ELR (cell line): ENCODE results near the gene NCS1.
"Not testable (repeated sequence)": the region's sequence is repeated elsewhere in the genome, so short reads cannot be mapped to it uniquely, and the experiment has no call there.

Source experiments
- DNase-seq: peaks from one replicate; pipeline ENCODE4 v3.0.0-alpha.2; 2015; ENCODE audit warnings: low read depth

NCS1 gene

DNA sequence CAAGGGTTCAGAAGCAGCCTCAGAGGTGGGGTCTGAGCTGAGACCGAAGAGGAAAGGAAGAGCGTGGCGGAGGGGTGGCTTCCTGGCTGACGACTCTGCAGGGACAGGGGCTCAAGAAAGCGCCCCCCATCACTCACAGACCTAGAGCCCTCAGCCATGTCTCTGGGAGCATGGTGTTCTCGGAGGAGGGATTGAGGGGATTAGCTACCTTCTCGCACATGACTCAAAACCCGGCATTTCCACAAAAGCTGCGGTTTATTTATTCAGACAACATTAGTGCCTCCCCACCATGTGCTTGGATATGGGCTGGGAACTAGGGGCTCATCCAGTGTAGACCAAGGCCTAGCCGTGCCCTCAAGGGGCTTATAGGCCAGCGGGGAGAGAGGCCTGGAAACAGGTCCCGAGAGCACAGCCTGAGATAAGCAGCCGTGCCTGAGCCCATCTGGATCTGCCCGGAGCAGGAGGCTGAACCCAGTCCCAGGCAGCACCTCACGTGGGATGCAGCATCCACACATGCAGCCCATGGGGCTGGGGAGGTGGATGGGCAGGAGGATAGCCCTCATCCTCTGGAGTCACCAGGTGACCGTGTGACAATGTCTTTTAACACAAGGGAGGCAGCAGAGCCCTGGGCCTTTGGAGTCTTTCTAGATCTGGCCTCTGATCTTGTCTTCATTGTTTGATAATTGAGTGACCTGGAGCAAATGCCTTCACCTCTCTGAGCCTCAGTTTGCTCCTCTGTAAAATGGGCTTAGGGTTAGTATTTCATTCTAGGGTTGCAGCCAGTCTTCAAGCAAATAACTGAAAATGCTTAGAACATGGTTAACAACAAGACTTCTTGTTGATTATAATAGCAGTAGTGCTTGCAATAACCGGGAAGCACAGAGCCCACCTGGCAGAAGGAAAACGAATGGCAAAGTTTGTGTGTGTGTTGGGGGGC, 92.5 kb downstream of the NCS1 start:
- DNase-seq: no peak

DNA sequence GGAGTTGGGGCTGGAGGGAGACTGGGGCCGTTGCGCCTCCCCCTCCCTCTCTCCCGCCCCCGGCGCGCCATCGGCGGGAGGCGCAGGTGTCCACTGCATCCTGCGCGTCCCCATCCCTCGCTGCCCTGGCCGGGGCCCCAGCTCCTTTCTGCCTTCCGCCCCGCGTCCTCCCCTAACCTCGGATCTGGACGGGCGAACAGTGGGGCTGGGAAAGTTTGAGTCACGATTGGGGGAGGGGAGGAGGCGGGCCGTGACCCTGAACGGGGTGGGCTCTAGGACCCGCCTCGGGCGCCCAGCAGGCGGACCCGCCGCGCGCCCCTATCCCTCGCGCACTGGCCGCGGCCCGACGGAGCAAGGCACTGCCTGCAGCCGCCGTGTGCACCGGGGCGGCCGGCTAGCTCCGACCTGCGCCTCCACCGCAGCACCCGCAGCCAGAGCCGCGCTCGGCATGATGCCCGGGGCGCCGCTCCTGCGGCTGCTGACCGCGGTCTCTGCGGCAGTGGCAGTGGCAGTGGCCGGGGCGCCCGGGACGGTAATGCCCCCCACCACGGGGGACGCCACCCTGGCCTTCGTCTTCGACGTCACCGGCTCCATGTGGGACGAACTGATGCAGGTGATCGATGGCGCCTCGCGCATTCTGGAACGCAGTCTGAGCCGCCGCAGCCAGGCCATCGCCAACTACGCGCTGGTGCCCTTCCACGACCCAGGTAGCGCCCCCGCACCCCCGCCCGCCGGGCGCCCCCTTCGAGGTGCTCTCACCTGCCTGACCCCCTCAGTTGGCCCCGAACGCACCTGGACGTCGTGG, 93.4 kb downstream of the NCS1 start, which contains the start of gene HMCN2:
Gene HMCN2 (plus strand): TSS at position 330 of the 805 bp plus-strand sequence. CDS start 119 bp downstream, at position 449.
- no peak for DNase-seq

DNA sequence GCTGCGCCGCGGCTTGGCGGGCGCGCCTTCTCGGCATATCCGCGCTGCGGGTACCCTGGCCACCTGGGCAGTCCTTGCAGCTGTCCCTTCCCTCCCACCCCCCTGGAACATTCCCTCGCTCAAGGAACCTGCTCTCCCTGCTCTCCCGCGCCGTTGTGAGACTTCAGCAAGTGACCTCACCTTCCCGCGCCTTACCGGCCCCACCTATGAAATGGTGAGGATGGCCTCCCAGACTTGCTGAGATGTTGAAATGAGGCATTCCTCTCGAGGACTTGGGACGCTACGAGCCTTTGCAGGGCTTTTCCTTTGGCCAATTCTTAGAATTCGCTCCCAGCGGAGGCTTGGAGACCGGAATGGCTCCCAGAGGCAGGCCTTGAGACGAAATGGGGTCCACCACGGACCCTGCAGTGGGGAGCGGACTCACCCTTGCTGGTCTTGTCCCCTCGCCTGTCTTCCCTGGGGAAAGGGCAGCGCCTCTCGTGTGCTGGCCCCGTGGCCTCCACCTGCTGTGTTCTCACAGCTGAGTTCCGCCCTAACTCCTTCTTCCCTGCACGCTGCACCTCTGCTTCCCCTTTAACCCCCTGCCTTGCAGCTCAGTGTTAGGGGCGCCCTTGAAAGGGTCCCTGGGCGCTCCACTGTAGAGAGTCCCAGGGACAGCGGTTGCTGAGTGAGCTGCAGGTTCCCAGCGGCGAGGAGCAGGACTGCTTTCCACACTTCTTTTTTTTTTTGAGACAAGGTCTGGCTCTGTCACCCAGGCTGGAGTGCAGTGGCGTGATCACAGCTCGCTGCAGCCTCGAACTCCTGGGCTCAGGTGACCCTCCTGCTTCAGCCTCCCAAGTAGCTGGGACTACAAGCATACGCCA, 94.3 kb downstream of the NCS1 start:
- no peak for DNase-seq

DNA sequence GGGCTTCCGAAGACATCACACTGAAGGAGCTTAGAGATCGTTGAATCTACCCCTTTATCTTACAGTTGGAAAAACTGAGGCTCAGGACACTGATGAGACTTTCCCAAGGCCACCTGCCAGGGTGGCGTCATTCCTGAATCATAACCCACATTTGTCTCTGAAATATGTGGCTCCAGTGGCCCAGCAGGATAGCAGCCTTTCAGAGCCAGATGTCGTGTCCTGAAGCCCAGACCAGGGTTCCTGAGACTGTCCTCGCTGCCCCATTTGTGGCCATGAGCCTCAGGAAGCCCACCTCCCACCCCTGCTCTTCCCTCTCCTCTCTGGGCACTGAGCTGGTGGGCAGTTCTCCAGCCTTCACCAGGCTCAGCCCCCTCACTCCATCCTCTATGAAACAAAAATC, 95.7 kb downstream of the NCS1 start:
- no peak for DNase-seq

DNA sequence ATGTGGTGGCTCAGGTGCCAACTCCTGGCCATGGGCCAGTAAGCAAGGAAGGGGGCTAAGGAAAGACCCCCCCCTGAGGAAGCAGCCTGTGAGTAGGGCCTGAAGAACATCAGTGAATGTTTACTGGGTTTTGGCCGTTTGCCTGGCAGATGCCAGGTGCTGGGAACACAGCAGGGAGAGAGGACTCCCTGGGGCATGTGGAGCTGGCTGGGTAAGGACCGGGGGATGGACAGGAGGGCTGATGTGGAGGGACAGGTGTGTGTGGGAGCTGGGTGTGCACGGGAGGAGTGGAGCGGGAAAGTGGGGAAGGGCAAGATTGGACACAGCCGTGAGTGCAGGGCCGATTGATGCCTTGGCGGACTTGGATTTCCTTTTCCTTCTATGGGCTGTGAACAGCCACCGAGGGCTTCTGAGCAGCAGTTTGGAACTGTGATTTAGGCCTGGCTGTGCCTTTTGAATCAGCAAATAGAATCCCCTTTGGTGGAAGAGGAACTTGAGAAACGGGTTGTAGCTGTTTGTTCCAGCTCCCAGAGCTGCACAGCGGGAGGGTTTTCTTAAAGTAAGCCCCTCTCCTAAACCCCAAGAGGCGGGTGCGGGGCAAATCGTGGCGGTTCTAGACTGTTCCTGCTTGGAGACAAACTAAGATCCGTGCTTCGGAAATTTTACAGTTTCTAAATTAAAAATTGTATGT, 96.5 kb downstream of the NCS1 start:
- no peak for DNase-seq

DNA sequence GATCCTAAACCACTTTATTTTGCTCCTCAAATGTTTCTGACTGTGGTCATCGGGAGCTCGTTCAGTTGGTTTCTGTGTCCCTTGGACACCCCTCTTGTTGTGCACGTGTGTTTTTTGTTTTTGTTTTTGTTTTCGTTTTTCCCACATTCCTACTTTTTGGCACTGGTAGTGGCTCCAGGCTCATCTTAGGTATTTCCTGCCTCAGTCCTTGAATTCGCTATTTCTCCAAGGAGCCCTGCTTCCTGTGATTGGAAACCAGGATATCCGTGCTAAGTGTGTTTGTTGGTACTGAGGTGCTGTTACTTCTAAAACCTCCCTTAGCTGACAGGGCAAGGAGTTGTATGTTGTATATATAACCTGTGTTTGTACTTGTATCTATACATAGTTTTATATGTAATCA, 99.3 kb downstream of the NCS1 start:
- DNase-seq: no peak

DNA sequence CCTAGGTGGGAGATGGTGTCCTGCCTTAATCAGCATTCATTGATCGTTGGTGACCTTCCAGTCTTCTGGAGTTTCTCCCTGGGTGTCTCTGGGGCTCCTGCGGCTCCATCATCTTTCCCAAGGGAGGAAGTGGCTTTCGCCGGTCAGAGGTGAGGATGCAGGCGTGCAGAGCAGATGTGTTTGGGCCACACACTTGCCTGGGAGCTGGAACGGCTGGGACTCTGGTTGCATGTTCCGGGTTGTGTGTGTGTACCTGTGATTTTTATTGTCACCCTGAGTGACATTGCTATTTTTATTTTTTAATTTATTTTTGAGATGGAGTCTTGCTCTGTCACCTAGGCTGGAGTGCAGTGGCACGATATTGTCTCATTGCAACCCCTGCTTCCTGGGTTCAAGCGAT, 103.0 kb downstream of the NCS1 start:
- DNase-seq: no peak

DNA sequence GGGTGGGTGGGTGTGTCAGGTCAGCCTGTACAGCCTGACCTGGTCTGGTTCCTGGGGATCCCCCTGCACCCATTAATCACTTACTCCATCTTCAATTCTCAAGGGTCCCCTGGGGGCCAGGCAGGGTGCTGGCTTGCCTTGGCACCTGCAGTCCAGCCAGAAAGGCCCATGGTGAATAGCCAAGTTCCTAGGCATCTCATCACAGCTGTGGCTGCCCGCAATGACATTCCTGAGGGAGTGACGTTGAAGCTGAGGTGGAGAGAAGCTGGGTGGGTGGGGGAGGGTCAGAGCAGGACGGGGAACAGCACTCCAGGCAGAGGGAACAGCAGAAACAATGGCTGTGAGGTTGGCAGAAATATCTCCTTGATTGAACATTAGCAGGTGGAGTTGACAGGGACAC, 103.9 kb downstream of the NCS1 start:
- DNase-seq: peak; percentile 76

DNA sequence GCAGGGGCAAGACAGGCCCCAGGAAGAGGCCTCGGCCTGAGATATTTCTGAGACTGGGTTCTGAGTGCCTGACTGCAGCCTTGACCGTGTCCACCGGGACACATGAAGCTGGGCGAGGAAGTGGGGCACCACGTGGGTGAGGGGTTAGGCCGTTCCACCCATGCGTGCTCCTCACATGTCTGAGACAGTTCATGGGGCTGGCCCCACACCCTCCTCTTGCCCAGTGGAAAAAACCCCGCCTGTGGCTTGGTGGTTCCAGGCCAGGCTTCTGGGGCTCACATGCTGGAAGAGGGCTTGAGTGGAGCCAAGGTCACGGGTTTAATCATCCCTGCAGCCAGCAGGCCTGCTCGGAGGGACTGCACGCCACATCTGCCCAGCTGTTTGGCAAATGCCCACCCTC, 104.8 kb downstream of the NCS1 start:
- DNase-seq: no peak

DNA sequence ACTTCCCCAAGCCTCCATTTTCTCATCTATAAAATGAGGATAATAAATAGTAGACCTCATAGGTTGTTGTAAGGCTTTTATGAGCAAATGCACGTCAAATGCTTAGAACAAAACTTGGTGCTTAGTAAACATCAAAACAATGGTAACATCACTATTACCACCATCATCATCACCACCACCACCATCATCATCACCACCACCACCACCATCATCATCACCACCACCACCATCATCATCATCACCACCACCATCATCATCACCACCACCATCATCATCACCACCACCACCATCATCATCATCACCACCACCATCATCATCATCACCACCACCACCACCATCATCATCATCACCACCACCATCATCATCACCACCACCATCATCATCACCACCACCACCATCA, 105.3 kb downstream of the NCS1 start:
- not testable (repeated sequence) for DNase-seq

DNA sequence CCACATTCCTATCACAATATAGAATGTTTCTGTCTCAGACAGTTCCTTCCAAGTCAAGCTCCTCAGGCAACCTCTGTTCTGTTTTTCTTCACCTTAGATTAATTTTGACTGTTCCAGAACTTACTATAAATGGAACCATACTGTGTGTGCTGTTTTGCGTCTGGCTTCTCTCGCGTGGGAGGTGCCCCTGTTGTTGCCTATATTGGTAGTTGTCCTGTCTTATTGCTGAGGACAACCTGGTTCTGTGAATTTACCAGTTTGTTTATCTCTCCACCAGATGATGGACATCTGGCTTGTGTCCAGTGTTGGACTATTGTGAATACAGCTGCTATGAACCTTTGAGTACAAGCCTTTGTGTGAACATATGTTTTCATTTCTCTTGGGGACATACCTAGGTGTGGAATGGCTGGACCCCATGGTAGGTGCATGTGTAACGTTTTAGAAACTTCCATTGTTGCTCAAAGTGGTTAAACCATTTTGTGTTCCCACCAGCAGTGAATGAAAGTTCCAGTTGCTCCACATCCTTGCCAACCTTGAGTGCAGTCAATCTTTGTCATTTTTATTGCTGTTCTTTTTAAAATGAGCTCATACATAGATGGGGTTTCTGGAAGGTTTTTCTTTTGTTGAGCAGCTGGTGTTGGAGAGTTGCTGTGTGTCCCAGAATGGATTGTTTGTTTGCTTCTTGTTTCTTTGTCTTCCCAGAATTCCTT, 111.5 kb downstream of the NCS1 start:
- DNase-seq: no peak

DNA sequence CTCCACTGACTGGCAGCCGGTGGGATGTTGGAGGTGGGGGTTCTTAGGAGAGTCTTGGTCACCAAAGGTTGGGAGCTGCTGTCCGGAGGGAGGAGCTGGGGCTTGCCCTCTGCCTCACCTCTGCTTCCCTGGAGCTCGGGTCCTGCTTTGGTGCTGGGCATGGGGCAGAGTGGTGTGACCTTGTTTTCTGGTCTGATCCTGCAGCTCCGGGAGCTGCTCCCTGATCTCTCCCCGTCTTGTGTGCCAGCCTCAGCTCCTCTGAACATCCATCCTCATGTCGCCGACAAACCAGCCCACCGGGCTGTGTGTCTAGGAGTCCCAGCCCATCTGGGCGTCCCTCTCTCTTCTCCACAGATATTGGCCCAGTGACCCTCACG, 112.0 kb downstream of the NCS1 start:
- no peak for DNase-seq

DNA sequence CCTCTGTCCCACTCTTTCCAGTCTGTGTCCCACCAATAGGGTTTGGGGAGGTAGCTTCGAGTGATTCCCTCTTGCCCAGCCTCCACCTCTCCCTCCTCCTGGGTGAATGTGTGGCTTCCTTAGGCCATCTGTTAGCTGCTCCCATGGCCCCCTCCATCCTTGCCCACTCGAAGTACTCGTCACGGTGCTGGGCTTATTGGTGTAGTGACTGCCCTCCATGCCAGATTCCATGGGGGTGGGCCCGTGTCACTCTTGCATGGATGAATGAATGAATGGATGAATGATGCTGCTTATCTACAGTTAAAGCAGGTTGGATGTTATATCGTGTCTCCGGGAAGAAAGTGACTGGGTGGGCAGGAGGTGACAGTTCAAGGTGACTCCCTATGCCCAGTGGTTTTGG, 112.5 kb downstream of the NCS1 start:
- DNase-seq: no peak

DNA sequence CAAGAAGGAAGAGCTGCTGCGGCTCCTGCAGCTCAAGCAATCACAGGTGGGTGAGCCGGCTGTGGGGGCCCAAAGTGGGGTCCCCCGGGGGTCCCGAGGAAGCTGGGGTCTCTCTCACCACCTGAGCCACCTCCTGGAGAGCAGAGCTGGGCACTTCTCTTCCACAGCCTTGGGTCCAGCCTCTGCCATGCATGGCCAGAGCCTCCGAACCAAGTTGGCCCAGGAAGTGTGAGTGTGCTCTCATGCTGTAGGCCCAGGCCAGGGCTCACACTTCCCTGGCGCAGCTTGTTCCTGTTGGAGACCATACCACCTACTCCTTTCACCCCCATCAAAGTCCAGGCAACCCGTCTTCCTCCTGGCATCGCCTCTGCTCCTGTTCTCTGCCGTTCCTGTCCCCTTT, 113.1 kb downstream of the NCS1 start:
- DNase-seq: no peak

DNA sequence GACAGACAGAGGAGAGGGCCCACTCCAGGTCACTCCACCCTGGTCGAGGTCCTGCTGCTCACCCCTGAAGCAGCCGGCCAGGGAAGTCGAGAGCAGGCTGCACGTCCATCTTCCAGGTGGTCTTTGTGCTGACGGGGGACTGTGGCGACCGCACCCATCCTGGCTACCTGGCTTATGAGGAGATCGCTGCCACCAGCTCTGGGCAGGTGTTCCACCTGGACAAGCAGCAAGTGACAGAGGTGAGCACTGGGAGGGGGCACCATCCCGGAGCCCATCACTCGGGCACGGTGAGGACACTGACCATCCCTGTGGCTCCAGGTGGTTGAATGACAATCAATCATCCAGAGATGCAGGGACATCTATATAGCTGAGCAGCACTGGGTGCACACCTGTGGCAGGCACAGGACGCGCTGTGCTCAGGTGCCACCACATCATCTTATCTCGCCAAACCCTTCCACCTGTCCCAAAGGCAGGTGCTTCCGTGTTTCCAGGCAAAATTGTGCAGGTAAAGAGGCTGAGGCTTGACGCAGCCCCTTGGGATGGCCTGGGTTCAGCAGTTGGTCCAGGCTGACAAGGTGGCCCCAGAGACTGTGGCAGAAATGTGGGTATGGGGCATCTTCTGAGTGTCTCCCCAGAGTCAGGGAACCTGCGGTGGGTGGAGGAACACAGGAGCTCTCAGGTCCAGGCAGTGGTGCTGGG, 114.0 kb downstream of the NCS1 start:
- DNase-seq: no peak
